ENCODE data around the gene LGR4. TPM values are rescaled to one million over a fixed set of nuclear protein-coding genes. Genes with fewer than 3 reads are reported as not detected.

The LGR4 gene
- total RNA-seq, 1 experiment from 2014 or later, result 7.1 TPM

Small RNAs within 50 kb of the gene (microRNA-seq; reads per million reads assigned to microRNA genes)
- gene MIR8087 (ENCODE audit: borderline number of aligned reads), result not detected

Other genes with a start within 250 kb of the LGR4 start
- 18.7 TPM for gene CCDC34, start 109.6 kb downstream of the LGR4 start, total RNA-seq (2021; ENCODE audit: unreplicated experiment)
- gene LIN7C, start 34.0 kb upstream of the LGR4 start, total RNA-seq (2021; ENCODE audit: unreplicated experiment), result 48.2 TPM
- gene BDNF, start 227.7 kb upstream of the LGR4 start, total RNA-seq (2021; ENCODE audit: unreplicated experiment), result 22.0 TPM